GM21529 (cell line): ENCODE data around the gene EPSTI1.
"Not testable (repeated sequence)": the region's sequence is repeated elsewhere in the genome, so short reads cannot be mapped to it uniquely, and the experiment has no call there.

Experiments
- ATAC-seq: cut with Tn5 transposase; IDR thresholded peaks from one replicate; pipeline ENCODE4 v1.9.1; 2021; ENCODE audit not compliant: unreplicated experiment

EPSTI1 gene, protein sequence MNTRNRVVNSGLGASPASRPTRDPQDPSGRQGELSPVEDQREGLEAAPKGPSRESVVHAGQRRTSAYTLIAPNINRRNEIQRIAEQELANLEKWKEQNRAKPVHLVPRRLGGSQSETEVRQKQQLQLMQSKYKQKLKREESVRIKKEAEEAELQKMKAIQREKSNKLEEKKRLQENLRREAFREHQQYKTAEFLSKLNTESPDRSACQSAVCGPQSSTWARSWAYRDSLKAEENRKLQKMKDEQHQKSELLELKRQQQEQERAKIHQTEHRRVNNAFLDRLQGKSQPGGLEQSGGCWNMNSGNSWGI

DNA sequence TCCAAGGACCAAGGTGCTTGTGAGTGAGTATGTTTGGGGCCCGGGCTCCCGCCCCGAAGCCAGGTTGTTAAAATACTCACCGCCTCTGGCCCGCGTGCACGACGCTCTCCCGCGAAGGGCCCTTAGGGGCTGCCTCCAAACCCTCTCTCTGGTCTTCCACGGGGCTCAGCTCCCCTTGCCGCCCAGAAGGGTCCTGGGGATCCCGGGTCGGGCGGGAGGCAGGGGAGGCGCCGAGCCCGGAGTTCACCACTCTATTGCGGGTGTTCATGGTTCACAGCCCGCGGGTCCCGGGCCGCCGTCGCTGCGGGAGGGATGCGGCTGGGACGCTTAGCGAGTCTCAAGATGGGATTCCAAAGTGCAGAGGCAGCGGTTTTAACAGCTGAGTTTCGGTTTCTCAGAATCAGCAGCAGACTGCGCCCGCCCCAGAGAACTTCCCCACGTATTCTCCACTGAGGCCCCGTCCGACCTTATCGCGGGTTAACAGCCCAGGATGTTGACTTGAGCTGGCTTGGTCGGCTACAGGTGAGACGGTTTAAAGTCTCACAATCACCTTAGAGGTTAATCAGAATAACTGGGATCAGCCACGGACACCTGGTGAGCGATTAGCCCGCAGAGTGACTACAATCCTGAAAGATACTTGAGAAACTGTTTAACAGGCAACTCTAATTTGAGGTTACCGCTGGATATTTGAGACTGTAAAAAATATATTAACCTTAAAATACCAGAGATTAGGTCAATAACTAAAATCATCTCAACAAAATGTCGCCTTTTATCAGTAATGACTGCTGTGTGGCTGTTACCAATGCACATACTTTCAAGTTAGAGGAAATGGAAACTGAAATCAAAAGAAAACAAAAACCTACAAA, at the start of gene EPSTI1:
Gene EPSTI1, minus strand, starts transcription at position 344 of the 866 bp plus-strand sequence. Its CDS starts 76 bp downstream, at position 268.
- peak; percentile 76 for ATAC-seq

DNA sequence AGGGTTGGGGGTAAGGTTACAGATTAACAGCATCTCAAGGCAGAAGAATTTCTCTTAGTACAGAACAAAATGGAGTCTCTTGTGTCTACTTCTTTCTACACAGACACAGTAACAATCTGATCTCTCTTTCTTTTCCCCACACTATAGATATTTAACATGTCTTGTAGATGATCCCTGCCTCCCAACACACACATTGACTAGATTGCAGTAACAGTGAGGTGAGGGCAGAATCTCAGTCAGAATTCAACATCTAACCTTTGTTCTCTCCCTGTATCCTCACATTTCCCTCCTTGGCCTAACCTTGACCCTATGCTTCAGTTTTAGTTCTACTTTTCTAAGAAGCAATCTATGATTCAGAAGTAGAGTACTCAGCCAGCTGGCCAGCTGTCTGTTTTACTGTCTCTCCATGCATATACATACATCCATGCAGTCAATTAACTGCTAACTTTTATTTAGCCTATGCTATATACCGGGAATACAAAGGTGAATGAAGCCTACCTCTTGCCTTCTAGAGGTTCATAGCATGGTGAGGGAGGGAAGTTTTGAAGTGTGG, 49.4 kb upstream of the EPSTI1 start:
- no peak for ATAC-seq

DNA sequence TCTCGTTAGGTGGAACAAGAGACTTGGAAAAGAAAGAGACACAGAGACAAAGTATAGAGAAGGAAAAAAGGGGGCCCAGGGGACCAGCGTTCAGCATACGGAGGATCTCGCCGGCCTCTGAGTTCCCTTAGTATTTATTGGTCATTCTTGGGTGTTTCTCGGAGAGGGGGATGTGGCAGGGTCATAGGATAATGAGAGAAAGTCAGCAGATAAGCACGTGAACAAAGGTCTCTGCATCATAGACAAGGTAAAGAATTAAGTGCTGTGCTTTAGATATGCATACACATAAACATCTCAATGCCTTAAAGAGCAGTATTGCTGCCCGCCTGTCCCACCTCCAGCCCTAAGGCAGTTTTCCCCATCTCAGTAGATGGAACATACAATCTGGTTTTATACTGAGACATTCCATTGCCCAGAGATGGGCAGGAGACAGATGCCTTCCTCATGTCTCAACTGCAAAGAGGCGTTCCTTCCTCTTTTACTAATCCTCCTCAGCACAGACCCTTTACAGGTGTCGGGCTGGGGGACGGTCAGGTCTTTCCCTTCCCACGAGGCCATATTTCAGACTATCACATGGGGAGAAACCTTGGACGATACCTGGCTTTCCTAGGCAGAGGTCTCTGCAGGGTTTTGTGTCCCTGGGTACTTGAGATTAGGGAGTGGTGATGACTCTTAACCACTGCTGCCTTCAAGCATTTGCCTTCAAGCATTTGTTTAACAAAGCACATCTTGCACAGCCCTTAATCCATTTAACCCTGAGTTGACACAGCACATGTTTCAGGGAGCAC, 48.7 kb upstream of the EPSTI1 start:
- ATAC-seq, result not testable (repeated sequence)

DNA sequence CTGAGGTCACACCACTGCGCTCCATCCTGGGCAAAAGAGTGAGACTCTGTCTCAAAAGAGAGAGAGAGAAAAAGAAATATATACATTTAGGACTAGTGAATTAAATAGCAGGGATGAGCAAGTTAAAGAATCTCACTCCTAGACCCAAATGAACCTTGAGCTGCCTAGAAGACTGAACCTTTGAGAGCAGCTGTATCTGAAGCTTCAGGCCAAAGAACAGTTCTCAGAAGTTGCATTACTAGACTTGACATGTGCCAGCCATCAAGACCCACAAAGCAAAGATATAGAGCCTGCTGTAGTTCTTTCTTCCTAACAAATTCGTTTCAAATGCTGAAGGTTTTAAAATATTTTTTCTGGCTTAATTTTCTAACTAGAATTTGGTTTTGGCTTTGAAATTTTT, 47.9 kb upstream of the EPSTI1 start:
- ATAC-seq, result no peak

DNA sequence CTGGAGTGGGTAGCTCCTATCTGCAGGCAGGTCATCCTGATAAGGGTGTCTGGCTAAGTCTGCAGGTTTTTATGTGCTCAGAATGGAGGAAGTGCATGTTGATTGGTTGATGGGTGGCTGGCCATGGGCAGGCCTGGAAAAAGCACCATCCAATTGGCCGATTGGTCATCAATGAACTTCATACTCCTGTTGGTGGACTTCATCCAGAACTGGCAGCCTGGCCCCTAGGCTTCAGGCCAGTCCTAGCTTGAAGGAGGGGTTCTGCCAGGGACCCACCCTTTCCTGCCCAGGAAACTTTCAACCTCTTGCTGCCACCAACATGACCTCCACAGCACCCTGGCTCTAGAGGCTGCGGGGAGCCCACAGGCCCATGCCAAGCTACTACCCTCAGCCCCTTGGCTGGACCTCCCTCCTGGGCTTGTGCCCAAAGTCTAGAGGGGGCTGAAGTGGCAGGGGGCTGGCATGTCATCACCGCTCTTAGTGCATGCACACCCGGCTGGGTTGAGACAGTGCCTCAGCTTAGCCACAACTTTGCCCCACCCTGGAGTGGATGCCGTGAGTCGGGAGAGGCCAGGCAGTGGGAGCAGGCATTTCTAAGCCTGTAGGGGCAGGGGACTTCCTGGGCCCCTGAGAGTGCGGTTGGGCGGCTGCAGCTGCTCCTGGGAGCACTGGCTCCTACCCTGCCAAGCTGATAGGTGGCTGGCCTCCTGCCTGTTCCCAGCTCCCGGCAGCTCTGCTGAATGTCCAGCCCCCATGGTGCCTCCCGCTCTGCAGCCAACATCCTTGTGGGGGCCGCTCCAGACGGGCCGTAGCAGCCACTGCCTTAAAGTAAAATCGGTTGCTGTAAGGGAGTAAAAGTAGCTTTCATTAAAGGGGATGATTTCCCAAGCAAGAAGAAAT, 44.6 kb upstream of the EPSTI1 start:
- ATAC-seq, result no peak

DNA sequence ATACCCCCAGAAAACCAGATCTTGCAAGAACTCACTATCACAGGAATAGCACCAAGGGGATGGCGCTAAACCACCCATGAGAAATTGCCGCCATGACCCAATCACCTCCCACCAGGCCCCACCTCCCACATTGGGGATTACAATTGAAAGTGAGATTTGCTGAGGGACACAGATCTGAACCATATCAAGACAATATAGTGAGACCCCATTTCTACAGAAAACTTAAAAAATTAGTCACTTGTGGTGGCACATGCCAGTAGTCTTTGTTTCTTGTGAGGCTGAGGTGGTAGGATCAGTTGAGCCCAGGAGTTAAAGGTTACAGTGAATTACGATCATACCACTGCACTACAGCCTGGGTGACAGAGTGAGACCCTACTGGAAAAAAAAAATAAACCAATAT, 41.0 kb upstream of the EPSTI1 start:
- no peak for ATAC-seq

DNA sequence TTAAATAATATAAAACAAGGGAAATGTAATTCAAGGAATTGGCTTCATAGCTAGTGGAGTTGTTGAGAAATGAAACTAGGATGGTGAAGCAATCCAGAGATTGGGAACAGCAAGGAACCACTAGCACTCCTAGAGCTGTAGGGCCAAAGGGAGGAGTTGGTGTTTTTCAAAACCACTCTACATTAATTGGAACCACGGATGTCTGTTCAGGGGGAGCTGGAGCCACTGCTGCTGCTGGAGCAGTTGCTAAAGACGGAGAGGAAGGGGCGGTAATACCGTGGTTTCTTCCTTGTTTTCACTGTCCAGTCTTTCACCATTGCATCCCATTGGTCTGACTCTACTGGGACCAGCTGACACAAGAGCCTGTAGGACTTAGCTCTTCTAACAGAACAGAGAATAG, 39.8 kb upstream of the EPSTI1 start:
- ATAC-seq, result no peak

DNA sequence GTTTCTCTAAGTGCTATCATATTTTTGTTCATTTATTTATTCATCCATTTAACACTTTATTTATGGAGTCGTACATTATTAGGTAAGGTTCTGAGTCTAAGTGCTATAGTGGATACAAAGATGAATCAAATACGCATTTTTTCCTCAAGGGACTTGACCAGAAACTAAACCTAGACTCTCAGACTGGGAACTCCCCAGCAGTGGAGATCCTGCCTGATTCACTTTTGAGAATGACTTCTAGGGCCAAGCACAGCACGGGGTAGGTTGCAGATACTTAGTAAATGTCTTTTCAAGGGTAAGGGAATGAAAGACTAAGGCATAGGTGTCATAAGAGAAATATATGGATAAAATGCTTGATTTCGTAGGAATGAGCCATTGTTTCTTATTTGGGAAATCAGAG, 38.5 kb upstream of the EPSTI1 start:
- peak; percentile 71 for ATAC-seq

DNA sequence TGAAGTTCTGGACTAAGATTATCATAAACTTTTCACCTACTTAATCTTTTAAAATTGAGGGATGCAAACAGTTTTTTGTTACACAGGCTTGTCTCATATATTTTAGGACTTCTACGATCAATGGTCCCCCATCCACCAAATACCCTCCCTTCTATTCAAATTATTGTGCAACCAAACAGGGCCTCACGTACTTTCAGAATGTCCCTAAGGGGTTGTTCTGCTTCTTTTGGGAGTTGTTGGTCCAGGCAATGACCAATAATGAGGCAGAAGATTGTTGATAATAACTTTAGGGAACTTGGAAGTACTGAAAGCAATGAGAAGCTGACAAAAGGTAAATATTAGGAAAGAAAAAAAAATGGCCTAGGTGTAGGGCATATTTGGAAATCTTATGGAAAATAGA, 34.2 kb upstream of the EPSTI1 start:
- no peak for ATAC-seq

DNA sequence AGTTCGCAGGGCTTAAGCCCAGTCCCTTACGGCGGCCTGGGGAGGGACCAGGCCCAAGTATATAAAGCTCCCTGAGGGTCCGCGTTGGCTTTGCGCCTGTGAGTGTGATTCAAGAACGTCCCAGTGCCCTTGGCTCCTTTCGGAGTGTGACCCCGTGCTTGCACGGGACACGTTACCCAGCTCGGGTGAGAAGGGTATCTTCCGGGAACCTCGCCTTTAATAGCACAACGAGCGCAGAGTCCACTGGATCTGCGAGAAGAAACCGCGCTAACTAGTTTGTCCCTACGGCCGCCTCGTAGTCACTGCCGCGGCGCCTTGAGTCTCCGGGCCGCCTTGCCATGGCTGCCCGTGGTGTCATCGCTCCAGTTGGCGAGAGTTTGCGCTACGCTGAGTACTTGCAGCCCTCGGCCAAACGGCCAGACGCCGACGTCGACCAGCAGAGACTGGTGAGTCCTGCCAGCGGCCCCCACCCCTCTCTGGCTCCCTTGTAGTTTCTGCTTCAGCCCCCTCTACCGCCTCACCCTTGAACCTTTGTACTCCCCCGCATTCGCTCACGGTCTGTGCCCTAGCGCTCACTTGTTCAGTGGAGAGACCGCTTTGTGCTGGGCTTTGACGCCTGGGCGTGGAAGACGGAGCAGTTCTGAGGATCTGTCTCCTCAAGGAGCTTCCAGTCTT, 31.4 kb upstream of the EPSTI1 start, which contains the start of gene DNAJC15:
Gene DNAJC15, plus strand, starts transcription at position 298 of the 675 bp plus-strand sequence. Its CDS starts 41 bp downstream, at position 339.
- ATAC-seq, result peak; percentile 75

DNA sequence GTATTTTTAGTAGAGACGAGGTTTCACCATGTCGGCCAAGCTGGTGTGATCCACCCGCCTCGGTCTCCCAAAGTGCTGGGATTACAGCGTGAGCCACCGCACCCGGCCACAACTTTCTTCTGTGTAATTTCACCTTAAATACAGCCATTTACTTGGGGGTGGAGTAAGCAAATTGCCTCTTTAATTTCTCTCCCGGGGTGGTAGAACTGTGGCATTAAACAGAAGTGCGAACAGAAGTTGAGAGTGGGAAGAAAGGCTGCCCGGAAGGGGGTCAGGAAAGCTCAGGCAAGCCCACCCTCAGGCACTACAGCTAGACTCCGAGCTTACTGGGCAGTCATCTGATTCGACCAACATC, 30.9 kb upstream of the EPSTI1 start:
- ATAC-seq, result no peak

DNA sequence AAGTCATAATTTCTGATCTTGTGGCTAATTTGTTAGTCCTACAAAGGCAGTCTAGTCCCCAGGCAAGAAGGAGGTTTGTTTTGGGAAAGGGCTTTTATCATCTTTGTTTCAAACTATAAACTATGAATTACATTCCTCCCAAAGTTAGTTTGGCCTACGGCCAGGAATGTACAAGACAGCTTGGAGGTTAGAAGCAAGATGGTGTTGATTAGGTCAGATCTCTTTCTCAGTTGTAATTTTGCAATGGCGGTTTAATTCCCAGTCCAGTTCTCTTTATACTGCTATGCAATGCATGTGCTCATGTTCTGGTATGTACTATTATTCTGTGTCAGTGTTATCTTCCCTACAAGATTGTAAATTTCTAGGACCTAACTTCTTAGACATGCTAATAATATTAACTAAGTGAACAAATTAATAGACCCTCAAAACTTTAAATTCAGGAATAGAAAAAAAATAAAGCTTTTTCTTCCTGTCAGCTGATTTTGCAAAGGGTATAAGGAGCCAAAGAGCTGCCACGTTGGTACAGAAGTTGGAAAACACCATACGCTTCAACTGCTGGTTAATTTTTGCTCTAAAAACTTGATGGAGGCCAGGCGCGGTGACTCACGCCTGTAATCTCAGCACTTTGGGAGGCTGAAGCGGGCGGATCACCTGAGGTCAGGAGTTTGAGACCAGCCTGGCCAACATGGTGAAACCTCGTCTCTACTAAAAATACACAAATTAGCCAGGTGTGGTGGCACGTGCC, 30.1 kb upstream of the EPSTI1 start:
- ATAC-seq, result no peak

DNA sequence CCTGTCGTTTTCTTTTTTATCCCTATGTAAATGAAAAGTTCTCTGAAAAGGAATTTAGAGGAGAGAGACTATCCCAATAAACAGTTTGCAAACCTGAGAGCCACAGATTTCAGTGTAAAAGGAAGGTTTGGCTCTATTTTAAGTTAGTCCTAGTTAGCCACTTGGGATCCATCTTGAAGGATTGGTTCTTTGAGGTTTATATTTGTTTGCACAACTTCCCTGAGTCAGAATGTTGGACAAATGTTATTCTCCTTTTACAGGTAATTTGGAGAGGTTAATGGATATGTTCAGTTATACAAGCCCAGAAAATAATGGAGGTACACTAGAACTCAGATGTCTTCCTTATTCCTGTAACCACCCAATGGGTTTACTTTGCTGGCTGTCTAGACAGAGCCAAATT, 28.8 kb upstream of the EPSTI1 start:
- no peak for ATAC-seq

DNA sequence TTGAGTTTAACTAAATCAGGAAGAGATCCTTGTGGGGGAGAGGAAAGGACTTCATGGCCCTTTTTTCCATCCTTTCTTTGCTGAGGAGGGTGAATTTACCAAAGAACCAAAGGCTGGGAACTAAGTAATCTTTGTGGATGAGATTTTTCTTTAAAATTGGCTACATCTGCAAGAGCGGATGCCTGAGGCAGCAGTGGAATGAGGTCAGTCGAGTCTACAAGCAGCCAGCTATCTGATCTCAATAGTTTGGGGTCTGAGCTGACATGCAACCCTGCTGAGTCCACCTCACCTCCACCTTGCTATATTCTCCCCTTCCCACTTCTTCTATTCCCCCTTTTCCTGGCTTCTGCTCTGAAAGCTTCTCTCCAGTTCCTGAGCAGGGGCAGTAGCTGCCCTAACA, 27.8 kb upstream of the EPSTI1 start:
- ATAC-seq, result no peak

DNA sequence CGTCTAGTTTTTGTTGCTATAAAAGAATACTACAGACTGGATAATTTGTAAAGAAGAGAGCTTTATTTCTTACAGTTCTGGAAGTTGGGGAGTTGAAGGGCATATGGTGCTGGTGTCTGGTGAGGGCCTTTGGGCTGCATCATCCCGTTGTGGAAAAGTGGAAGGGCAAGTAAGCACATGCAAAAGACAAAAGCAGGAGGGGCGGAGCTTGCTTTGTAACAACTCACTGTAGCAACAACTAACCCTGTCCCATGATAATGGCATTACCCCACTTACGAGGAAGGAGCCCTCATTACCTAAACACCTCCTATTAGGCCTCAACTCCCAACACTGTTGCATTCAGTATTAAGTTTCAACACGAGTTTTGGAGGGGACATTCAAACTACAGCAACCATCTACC, 24.2 kb upstream of the EPSTI1 start:
- ATAC-seq, result no peak

DNA sequence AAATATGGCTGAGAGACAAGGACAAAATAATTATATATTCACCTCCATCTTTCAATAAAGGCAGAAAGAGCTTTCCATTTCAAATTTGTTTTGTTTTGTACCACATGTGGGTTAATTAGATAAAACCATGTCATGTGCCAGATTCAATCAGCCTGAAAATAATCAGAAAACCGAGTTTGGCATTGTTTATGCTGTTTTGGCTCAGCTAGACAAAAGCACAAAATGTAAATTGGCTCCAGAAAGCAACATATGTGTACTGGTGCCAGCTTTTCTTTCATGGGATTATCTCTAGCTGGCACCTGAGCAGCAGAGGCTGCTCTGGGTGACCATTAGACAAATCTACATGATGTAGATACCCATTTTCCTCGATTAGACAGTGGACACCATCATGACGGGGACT, 22.1 kb upstream of the EPSTI1 start:
- ATAC-seq, result no peak

DNA sequence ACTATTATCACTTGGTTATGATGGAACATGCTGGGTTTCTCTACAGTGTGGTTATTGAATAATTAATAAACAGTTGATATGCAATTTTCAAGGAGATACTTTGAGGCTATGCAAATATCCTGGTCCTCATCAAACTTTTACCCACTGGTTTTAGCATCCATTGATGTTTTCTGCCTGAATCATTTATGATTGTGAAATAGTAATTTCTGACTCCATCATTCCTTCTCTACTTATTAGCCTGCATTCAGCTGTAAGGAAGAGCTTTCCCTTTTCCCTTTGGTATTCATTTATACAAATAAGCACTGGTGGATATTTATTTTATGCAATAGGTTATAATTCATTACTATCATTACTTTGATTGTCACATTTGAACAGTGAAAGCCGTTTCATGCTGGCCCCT, 17.5 kb upstream of the EPSTI1 start:
- no peak for ATAC-seq

DNA sequence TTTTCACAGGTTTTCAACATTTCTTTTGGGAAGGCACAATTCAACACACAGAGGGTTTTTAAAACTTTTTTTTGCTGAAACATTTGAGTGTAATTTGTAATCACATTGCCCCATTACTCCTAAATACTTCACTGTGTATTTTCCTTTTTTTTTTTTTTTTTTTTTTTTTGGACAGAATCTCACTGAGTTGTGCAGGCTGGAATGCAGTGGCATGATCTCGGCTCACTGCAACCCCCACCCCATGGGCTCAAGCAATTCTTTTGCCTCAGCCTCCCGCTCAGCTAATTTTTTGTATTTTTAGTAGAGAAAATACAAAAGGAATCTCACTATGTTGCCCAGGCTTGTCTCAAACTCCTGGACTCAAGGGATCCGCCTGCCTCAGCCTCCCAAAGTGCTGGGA, 16.6 kb upstream of the EPSTI1 start:
- no peak for ATAC-seq
